GM13977 (cell line): ENCODE results near the gene TYMP.
"Not testable (repeated sequence)": the region's sequence is repeated elsewhere in the genome, so short reads cannot be mapped to it uniquely, and the experiment has no call there.

ENCODE experiments used
- DNase-seq: peaks from one replicate; pipeline ENCODE4 v3.0.0; 2012; ENCODE audit warnings: low spot score
- in situ Hi-C: fragments of 300-500 bp; cut with MboI; formaldehyde crosslinking; loops from one replicate; pipeline ENCODE4 v1.12.0; 2022; ENCODE audit warnings: low sequenced_read_pairs, low pct_unique_long_range_greater_than_20kb, mixed read lengths, inconsistent platforms; ENCODE audit not compliant: unreplicated experiment
- TF ChIP-seq, protein P1 (sequence below): IDR thresholded peaks from 2 replicates; pipeline ENCODE4 v1.5.1; 2012; ENCODE audit warnings: mild to moderate bottlenecking, control low read depth; ENCODE audit not compliant: insufficient read depth; ENCODE audit errors: extremely low read depth, missing control alignments

The TYMP gene

GRCh38 chr22:50537765-50538164 lies 8.0 kb upstream of the TYMP start:
- no peak for DNase-seq
- in situ Hi-C loops: no loop called here

DNA sequence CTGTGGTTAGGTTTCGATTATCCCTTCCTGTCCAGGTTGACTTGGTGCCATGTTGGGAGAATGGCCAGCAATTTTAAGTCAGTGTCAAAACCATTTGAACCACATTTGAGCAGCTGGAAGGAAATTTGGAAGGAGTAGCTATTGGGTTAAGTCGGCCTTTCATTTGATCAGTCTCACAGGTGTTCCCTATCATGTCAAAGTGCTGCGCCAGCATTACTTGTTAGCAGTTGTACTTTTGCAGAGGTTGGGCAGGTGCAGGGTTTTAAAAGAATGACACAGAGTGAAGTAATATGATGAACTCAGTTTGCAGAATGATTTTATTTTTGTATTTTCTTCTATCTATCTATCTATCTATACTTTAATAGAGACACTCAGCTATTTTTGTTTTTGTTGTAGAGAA lies 6.4 kb upstream of the TYMP start:
- TF ChIP-seq, protein P1, sequence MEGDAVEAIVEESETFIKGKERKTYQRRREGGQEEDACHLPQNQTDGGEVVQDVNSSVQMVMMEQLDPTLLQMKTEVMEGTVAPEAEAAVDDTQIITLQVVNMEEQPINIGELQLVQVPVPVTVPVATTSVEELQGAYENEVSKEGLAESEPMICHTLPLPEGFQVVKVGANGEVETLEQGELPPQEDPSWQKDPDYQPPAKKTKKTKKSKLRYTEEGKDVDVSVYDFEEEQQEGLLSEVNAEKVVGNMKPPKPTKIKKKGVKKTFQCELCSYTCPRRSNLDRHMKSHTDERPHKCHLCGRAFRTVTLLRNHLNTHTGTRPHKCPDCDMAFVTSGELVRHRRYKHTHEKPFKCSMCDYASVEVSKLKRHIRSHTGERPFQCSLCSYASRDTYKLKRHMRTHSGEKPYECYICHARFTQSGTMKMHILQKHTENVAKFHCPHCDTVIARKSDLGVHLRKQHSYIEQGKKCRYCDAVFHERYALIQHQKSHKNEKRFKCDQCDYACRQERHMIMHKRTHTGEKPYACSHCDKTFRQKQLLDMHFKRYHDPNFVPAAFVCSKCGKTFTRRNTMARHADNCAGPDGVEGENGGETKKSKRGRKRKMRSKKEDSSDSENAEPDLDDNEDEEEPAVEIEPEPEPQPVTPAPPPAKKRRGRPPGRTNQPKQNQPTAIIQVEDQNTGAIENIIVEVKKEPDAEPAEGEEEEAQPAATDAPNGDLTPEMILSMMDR: no peak
- in situ Hi-C loops: no loop called here
- no peak for DNase-seq

More at GRCh38 chr22:50537765-50538164, 8.0 kb upstream of the TYMP start:
- TF ChIP-seq, protein P1: no peak

DNA sequence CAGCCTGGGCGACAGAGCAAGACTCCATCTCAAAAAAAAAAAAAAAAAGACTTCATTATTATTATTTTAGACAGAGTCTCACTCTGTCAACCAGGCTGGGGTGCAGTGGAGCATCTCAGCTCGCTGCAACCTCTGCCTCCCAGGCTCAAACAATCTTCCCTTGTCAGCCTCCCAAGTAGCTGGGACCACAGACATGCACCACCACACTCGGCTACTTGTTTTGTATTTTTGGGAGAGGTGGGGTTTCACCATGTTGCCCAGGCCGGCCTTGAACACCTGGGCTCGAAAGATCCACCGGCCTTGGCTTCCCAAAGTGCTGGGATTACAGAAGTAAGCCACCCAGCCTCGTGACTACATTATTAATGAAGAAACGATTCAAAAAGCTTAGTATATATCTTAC lies 5.3 kb upstream of the TYMP start:
- TF ChIP-seq, protein P1: no peak
- in situ Hi-C loops: no loop called here
- no peak for DNase-seq

- in situ Hi-C loops, DNase-seq: not testable (repeated sequence)
These were observed 4.3 kb upstream of the TYMP start for GRCh38 chr22:50533856-50534711.

DNA sequence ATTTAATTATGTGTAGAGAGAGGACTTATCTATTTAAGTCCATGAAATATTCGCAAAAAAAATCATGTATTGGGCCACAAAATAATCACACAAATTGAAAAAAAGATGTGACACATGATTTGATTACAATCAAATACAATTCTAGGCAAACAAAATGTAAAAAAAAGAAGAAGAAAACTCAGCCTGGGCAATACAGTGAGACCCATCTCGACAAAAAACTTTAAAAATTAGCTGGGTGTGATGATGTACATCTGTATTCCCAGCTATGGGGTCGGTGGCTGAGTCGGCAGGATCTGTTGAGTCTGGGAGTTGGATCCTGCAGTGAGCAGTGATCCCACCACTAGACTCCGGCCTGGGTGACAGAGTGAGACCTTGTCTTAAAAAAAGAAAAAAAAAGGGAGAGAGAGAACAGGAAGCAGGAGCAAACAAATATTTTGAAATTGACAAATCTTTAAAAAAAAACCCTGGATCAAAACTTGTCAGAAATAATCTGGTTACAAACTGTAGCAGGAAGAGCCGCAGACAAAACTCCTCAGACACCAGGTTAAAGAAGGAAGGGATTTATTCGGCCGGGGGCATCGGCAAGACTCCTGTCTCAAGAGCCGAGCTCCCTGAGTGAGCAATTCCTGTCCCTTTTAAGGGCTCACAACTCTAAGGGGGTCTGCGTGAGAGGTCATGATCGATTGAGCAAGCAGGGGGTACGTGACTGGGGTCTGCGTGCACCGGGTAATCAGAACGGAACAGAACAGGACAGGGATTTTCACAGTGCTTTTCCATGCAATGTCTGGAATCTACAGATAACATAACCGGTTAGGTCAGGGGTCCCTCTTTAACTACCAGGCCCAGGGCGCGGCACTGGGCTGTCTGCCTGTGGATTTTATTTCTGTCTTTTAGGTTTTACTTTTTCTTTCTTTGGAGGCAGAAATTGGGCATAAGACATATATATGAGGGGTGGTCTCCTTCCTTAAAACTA lies 3.3 kb upstream of the TYMP start:
- TF ChIP-seq, protein P1: no peak
- in situ Hi-C loops: no loop called here
- no peak for DNase-seq

GRCh38 chr22:50531962-50532674 lies 2.3 kb upstream of the TYMP start:
- TF ChIP-seq, protein P1: peak; percentile 23
- no peak for DNase-seq
- in situ Hi-C loops: no loop called here
